PC-9 (cell line): ENCODE measurements around the gene SNX19. TPM values are rescaled to one million over a fixed set of nuclear protein-coding genes. Genes with fewer than 3 reads are reported as not detected.

ENCODE experiments used
- BruUV-seq: library from RNA; stranded (reverse); fragments of 400-500 nt; replicated peaks from 2 replicates; lab custom pipeline; 2021; lab: Mats Ljungman, UMichigan
- CTCF ChIA-PET: fragments of 300-600 bp; sonication (Branson Sonifier 250); formaldehyde crosslinking; loops from one replicate; lab custom pipeline; 2022; ENCODE audit warnings: antibody characterized with exemption; lab: Charles Lee
- POLR2A ChIA-PET: fragments of 300-600 bp; sonication (Branson Sonifier 250); formaldehyde crosslinking; loops from one replicate; lab custom pipeline; 2022; ENCODE audit warnings: antibody characterized with exemption; ENCODE audit not compliant: unreplicated experiment; lab: Charles Lee
- DNase-seq, 2 experiments: peaks; one replicate each; pipeline versions ENCODE4 v3.0.0 to v3.0.0-alpha.2; 2015 to 2022; ENCODE audit warnings: mixed read lengths in 1 of 2
- H2AFZ ChIP-seq: fragments of 200-600 bp; sonication (generic); 2 replicates; pipeline ENCODE4 v1.8.1; 2017; ENCODE audit warnings: antibody characterized with exemption
- H3F3A ChIP-seq: fragments of 200-600 bp; sonication (generic); 2 replicates; pipeline ENCODE4 v1.8.1; 2017; ENCODE audit warnings: antibody characterized with exemption, mild to moderate bottlenecking, low read depth; ENCODE audit not compliant: insufficient read depth
- H3K27ac ChIP-seq: fragments of 200-600 bp; sonication (generic); 2 replicates; pipeline ENCODE4 v1.6.1; 2016; ENCODE audit warnings: mixed run types
- H3K27me3 ChIP-seq: fragments of 200-600 bp; sonication (generic); 2 replicates; pipeline ENCODE4 v1.6.1; 2016; ENCODE audit warnings: low read depth, mixed run types; ENCODE audit not compliant: insufficient read depth
- H3K36me3 ChIP-seq: fragments of 200-600 bp; sonication (generic); 2 replicates; pipeline ENCODE4 v1.6.1; 2016; ENCODE audit warnings: low read depth, mixed run types
- H3K4me1 ChIP-seq: fragments of 200-600 bp; sonication (generic); replicated peaks from 2 replicates; pipeline ENCODE4 v1.6.1; 2016; ENCODE audit warnings: mixed run types; ENCODE audit not compliant: insufficient read depth
- H3K4me2 ChIP-seq: fragments of 200-600 bp; sonication (generic); 2 replicates; pipeline ENCODE4 v1.6.1; 2017; ENCODE audit warnings: mixed run types
- H3K4me3 ChIP-seq: fragments of 200-600 bp; sonication (generic); 2 replicates; pipeline ENCODE4 v1.6.1; 2016; ENCODE audit warnings: mixed run types
- H3K79me2 ChIP-seq: fragments of 200-600 bp; sonication (generic); 2 replicates; pipeline ENCODE4 v1.6.1; 2017; ENCODE audit warnings: low read depth, mixed run types
- H3K9me2 ChIP-seq: fragments of 200-600 bp; sonication (generic); 2 replicates; pipeline ENCODE4 v1.8.1; 2017; ENCODE audit warnings: mild to moderate bottlenecking; ENCODE audit not compliant: insufficient read depth
- H3K9me3 ChIP-seq: fragments of 200-600 bp; sonication (generic); 2 replicates; pipeline ENCODE4 v1.8.1; 2016; ENCODE audit warnings: low read depth; ENCODE audit not compliant: insufficient read depth
- H4K20me1 ChIP-seq: fragments of 200-600 bp; sonication (generic); 2 replicates; pipeline ENCODE4 v1.8.1; 2017; ENCODE audit not compliant: insufficient read depth
- CTCF ChIP-seq: fragments of 200-600 bp; sonication (generic); conservative IDR thresholded peaks from 2 replicates; pipeline ENCODE4 v1.6.1; 2017; ENCODE audit warnings: mixed run types, antibody characterized with exemption, mild to moderate bottlenecking, moderate library complexity
- EZH2 ChIP-seq: fragments of 200-600 bp; sonication (generic); IDR thresholded peaks from 2 replicates; pipeline ENCODE4 v1.8.0; 2017; ENCODE audit warnings: antibody characterized with exemption, low read depth
- intact Hi-C: fragments of 100-400 bp; cut with micrococcal nuclease; formaldehyde crosslinking; loops from one replicate; pipeline ENCODE4 v1.10.0; 2022; ENCODE audit not compliant: unreplicated experiment
- total RNA-seq: library from RNA; stranded (reverse); gene quantifications from 2 replicates; pipeline ENCODE4 v1.2.3, GENCODE V29; 2021

The SNX19 gene
- total RNA-seq, 1 experiment from 2014 or later = 43.5 TPM

GRCh38 chr11:130825561-130825960 lies 90.7 kb downstream of the SNX19 start:
- Histone ChIP-seq H4K20me1 (no peaks in the 10 kb centered on the region), H3K27me3 (no peaks in the 10 kb centered on the region), H3F3A (no peaks in the 10 kb centered on the region), H2AFZ (no peak overlapping the region), H3K9me3 (no peaks in the 10 kb centered on the region), H3K4me2 (no peak overlapping the region), H3K9me2 (no peaks in the 10 kb centered on the region), H3K36me3 (no peaks in the 10 kb centered on the region), H3K4me1 (no peaks in the 10 kb centered on the region), H3K27ac (no peak overlapping the region), H3K79me2 (no peaks in the 10 kb centered on the region), H3K4me3 (no peak overlapping the region)
- TF ChIP-seq EZH2 (no peak), CTCF (no peak)
- BruUV-seq = no TSS peak
- intact Hi-C loops = loop anchor here (5.0 to 10.0 kb wide), 2 partner anchors 151 to 298 kb away; no protein-coding TSS in a partner anchor
- no peak for DNase-seq
- CTCF ChIA-PET = no interaction called here
- POLR2A ChIA-PET = no interaction called here
